EL (cell line): Measurements from ENCODE around the gene ADAMTSL3.

Experiments used
- DNase-seq: peaks from one replicate; pipeline ENCODE4 v3.0.0-alpha.2; 2016

ADAMTSL3 gene

GRCh38 chr15:83653639-83654378 is at the start of gene ADAMTSL3:
Gene ADAMTSL3, plus strand, starts transcription at chr15:83654123. Its CDS starts 1,639 bp downstream, at chr15:83655762.
- DNase-seq: no peak

- no peak for DNase-seq
Measured at GRCh38 chr15:83604549-83604948, 49.4 kb upstream of the ADAMTSL3 start.

GRCh38 chr15:83605111-83605945 is 48.6 kb upstream of the ADAMTSL3 start:
- no peak for DNase-seq

- DNase-seq: no peak
Measured at GRCh38 chr15:83610132-83610531, 43.8 kb upstream of the ADAMTSL3 start.

- DNase-seq: no peak
Measured at GRCh38 chr15:83610901-83611685, 42.8 kb upstream of the ADAMTSL3 start.

- no peak for DNase-seq
Measured at GRCh38 chr15:83612226-83612625, 41.7 kb upstream of the ADAMTSL3 start.

GRCh38 chr15:83612898-83613635 is 40.9 kb upstream of the ADAMTSL3 start:
- no peak for DNase-seq

- no peak for DNase-seq
Measured at GRCh38 chr15:83613714-83614113, 40.2 kb upstream of the ADAMTSL3 start.

- DNase-seq: no peak
Measured at GRCh38 chr15:83616840-83617239, 37.1 kb upstream of the ADAMTSL3 start.

- DNase-seq: no peak
Measured at GRCh38 chr15:83626171-83626802, 27.6 kb upstream of the ADAMTSL3 start.

GRCh38 chr15:83631534-83631933 is 22.4 kb upstream of the ADAMTSL3 start:
- no peak for DNase-seq

GRCh38 chr15:83643201-83643600 is 10.7 kb upstream of the ADAMTSL3 start:
- DNase-seq: no peak

- no peak for DNase-seq
Measured at GRCh38 chr15:83644439-83644838, 9.5 kb upstream of the ADAMTSL3 start.

GRCh38 chr15:83650831-83651230 is 3.1 kb upstream of the ADAMTSL3 start:
- no peak for DNase-seq

- no peak for DNase-seq
Measured at GRCh38 chr15:83651541-83651940, 2.4 kb upstream of the ADAMTSL3 start.

- DNase-seq: no peak
Measured at GRCh38 chr15:83652626-83653204, 1.2 kb upstream of the ADAMTSL3 start.

GRCh38 chr15:83653288-83653638 is 660 bp upstream of the ADAMTSL3 start:
- no peak for DNase-seq

- no peak for DNase-seq
Measured at GRCh38 chr15:83654379-83655236, 685 bp downstream of the ADAMTSL3 start.

GRCh38 chr15:83655237-83655616 is 1.3 kb downstream of the ADAMTSL3 start:
- no peak for DNase-seq

GRCh38 chr15:83656192-83656591 is 2.3 kb downstream of the ADAMTSL3 start:
- DNase-seq: no peak
